Measurements from ENCODE around the gene SH3BP4.

Gene SH3BP4

DNA sequence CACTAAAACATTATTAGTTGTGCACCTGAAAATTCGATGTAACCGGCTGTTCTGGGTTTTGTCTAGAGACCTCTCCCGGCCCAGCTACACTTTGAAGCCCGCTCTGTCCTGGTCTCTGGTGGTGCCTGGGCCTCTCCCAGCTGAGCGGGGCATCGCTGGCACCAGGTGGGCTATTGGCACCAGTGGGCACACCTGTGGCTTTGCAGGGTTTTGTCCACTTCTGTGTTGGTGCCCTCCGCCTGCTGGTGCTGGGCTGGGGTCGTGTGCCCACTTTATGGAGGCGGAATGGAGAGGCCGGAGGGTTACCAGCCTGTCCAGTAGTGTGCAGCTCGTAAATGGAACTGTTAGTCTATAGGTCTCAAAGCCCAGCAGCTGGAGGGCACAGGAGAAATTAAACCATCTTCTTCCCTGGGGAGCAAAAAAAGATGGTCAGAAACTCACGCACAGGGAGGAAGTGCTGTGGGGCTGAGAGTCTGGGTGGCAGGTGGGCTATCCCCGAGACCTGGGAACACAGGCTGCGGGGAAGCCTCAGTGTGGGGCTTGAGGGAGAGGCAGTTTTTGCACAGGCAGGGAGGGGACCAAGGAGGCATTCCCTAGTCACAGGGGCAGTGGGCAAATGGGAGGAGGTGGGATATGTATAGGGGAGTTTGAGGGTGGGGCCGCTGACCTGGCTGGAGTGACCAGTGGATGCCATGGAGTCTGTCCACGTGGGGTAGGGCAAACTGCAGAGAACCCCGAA lies 30.4 kb downstream of the SH3BP4 start:
- no peak for DNase-seq (ENCODE audit: low read depth in 2 of 2)

DNA sequence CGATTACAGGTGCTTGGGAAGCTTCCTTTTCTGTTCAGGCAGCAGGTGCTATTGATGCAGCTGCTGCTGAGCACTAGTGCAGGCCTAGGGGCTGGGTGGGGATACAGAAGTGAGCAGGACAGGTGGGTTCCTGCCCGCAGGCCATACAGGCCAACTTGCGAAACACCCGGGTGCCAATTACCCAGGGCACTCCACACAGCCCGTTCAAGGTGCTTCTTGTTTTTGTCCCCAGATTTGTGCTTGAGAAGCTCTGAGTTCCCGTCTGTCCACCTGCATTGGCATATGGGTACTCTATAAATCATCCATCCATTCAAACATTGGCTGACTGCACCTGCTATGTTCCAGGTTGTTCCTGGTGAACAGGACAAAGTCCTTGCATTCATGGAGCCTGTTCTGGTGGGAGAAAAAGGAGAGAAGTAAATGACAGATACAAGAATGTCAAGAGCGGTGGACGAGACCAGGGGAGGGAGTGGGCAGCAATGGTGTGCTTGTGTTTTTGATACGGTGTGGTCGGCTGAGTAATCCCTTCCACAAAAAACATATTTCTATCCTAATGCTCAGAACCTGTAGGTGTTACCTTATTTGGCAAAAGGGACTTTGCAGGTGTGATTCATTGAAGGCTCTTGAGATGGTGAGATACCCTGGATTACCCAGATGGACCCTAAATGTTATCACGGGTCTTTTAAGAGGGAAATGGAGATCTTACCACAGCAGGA lies 31.4 kb downstream of the SH3BP4 start:
- DNase-seq (ENCODE audit: low read depth in 2 of 2) = no peak

DNA sequence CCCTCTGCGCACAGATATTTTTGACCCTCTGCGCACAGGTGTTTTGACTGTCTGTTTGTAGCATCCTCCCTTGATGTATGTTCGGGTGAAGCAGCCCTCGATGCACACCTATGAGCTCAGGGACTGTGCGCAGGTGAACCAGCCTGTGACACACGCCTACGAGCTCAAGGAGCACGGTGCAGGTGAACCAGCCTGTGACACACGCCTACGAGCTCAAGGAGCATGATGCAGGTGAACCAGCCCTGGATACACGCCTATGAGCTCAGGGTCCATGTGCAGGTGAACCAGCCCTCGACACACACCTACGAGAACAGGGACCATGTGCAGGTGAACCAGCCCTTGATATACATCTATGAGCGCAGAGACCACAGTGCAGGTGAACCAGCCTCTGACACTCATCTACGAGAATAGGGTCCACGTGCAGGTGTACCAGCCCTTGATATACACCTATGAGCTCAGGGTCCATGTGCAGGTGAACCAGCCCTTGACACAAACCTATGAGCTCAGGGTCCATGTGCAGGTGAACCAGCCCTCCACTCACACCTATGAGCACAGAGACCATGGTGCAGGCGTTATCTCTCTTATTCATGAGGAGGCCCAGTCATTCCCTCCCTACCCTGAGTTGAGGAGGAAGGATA lies 33.9 kb downstream of the SH3BP4 start:
- DNase-seq (ENCODE audit: low read depth in 2 of 2) = no peak

DNA sequence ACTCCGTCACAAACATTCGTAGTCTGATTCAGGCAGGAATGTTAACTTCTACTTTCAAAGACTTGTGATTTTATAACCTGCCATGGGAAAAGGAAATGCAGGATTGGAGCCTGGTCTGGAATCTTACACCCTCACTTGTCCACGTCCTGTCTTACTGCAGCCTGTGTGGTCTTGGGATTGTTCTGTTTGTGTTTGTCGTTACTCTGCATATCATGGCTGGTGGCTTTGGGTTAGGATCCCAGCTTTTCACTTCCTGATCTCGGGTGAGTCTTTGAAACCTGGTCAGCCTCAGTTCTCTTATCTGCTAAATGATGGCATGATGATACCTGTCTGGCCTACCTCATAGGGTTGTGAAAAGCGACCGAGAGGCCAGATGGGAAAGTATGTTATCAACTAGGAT lies 34.6 kb downstream of the SH3BP4 start:
- DNase-seq (ENCODE audit: low read depth in 2 of 2) = no peak

DNA sequence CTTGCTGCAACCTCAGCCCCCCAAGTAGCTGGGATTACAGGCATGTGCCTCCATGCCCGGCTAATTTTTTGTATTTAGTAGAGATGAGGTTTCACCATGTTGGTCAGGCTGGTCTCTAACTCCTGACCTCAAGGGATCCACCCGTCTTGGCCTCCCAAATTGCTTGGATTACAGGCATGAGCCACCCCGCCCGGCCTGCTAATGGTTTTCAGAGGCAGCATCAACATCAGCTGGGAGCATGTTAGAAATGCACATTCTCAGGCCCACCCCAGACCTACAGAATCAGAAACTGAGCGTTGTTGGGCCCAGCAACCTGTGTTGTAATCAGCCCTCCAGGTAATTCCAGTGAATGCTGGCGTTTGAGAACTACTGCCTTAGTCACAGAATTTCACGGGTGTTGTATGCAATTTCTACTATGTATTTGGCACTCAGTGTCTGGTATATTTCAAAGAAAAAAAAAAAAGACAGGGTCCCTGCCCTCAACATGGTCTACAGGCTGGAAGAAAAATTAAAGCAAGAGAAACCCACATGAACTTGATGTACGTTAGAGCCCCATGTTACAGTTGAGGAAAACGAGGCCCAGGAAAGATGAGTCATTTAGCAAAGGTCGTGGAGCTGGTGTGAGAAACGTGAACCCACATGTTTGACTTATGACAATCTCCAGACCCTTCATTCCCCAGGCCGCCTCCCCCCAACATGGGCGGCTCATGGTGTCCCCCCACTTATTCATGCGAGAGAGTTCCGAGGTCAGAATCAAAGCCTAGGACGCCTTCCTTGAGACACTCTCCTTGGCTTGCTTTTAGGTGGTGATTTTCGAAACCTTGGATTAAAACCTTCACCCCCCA lies 35.3 kb downstream of the SH3BP4 start:
- no peak for DNase-seq (ENCODE audit: low read depth in 2 of 2)

DNA sequence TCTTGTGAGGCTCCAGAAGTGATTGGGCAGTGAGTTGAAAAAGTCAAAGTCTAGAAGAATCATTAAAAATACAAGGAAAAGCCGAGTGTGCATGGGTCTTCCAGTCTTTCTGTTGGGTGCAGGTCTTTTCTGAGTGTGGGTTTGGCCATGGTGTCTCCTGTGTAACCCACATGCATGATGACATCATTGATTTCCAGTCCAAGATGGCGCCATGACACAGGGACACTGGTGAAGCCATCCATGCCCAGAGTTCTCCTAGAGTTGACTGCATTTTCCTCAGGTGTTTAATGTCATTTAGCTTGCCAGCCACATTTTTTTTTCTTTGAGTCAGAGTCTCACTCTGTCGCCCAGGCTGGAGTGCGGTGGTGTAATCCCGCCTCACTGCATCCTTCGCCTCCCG lies 35.9 kb downstream of the SH3BP4 start:
- no peak for DNase-seq (ENCODE audit: low read depth in 2 of 2)

DNA sequence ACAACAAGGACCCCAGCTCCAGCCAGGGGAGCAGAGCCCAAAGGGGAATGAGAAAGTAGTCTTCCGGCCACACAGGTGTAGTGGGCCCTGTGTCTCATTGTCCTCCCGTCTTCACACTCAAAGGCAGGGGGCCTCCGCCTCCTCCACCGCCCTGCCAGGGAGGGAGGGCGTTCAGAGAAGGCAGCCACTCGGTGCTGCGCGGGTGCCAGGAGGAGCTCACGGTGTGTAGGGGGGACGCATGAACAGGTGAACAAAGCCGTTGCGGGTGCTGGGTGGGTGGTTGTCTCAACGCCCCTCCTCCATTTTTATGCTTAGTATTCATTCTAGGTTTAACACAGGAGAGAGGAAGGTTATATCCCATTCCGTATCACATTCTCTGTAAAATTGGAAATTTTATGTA lies 36.7 kb downstream of the SH3BP4 start:
- DNase-seq (ENCODE audit: low read depth in 2 of 2) = no peak

DNA sequence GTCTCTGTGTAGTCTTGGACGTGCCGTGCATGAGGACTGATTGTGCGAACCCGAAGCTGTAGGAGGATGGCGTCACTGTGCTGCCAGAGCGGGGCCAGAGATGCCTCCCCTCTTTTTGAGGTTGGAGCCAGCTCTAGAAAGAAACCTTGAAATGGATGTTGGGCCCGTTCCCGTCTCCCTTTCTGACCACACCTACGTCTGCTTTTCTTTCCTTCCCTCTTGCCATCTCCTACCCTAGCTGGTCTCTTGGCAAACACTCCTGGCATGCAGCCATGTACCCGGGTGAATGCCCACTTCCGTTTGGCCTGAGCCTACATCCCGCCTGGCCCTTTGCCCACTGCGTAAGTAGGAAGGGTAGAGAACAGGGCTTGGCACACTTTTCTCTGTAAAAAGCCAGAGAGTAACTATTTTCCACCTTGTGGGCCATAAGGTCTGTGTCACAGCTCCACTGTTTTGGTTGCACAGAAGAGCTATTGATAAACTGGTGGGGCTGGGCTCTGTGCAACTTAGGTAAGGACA lies 37.4 kb downstream of the SH3BP4 start:
- DNase-seq (ENCODE audit: low read depth in 2 of 2) = no peak

DNA sequence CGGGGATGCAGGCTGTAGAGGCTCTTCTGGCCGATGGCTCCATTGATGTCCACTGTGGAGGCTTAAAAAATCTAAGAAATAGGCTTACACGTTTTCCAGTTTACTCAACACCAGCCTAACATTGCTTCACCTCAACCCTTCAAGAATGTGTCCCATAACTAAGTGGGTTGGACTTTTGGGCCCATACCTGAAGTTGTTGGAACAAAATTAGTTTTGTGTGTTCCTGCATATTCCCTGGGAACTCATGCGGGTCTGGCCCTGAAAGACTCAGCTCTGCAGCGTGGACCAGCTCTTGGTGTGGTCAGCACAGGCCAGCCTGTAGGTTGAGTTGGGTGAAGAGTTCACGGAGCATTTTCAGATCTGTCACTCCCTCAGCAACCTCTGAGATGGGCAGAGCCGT lies 38.5 kb downstream of the SH3BP4 start:
- DNase-seq (ENCODE audit: low read depth in 2 of 2) = no peak

DNA sequence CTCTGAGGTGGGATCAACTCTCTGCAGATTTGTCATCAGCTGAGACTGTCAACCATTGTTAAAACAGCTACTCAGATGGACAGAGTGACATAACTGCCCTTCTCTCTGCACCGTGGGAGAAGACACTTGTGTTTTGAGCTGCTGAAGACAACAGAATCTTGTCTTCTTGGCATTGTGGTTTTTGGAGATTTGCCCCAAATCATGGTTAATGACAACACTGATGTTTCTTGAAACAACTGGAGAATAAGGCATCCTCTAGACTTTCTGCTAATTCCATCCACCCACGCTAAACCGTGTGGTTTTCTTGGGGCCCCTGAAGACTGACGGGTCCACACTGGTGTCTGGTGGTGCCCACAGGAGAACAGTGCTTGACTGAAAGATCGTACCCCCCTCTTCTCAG lies 39.5 kb downstream of the SH3BP4 start:
- DNase-seq (ENCODE audit: low read depth in 2 of 2) = no peak

DNA sequence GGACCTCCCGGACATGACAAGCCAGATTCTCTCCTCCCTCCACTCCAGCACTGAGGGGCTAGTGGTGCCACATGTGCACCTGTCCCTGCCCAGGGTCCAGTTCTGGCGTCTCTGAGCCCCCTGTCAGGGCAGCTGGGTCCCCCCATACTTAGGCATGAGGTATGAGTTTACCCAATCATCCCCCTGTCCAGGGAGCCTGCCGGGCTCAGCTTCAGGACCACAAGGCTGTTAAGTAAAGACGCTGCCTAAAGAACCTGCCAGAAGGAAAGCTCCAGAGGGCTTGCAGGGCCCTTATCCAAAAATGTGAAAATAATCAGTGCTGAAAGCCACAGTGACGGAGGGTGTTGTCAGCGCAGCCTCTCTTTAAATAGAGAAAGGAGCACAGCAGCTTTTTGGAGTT lies 40.0 kb downstream of the SH3BP4 start:
- DNase-seq (ENCODE audit: low read depth in 2 of 2) = no peak

DNA sequence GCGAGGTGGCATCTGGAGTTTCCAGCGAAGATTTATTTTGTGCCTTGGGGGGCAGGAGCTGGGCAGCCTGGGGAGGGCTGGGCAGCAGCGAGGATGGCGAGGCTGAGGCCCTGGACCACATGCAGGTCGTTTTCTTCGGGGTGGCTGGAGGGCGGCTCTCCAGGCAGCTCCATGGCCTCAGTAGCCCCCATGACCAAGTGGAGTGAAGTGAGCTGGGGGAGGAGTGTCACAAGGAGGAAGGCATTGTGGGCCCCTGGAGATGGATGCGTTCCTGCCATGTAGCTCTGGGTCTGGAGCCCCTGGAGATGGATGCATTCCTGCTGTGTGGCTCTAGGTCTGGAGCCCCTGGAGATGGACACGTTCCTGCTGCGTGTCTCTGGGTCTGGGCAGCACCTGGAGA lies 40.4 kb downstream of the SH3BP4 start:
- DNase-seq (ENCODE audit: low read depth in 2 of 2) = no peak

DNA sequence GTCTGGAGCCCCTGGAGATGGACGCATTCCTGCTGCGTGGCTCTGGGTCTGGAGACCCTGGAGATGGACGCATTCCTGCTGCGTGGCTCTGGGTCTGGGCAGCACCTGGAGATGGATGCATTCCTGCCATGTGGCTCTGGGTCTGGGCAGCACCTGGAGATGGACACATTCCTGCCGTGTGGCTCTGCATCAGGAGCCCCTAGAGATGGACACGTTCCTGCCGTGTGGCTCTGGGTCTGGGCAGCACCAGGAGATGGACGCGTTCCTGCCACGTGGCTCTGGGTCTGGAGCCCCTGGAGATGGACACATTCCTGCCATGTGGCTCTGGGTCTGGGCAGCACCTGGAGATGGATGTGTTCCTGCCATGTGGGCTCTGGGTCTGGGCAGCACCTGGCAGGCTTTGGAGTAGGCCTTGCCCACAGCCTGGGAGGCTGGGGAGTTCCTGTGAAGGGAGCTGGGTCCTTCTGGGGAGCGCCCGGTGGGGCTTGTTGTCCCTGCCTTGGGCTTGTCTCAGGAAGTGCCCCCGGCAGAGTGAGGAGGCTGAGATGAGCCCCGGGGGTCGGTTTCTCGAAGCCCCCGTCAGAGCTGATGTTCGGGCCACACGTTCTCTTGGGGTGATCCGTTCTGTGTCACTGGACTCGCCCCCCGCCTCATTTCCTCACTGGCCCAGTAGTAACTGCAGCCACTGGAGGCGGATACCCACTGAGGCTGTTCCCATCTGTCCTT lies 41.0 kb downstream of the SH3BP4 start:
- DNase-seq (ENCODE audit: low read depth in 2 of 2) = no peak

DNA sequence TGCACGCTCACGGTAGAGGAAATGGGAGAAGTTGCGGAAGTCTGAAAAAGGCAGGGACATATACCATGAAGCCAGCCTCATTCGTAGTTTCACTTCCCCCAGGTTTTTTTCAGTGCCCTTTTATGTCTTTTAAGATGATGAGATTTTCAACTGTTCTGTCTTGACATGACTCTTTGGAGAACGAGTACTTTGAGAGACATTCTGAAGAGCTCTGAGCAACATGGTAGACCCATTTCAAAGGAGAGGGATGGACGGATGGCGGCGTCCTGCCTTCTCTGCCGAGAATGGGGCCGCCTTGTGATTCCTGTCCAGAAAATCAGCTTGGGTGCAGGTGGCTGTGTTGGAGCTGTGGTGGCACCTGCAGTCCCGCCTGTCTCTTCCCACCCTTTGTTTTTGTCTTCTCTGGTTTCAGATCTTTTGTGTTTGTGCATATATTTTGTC lies 41.7 kb downstream of the SH3BP4 start:
- DNase-seq (ENCODE audit: low read depth in 2 of 2) = no peak

DNA sequence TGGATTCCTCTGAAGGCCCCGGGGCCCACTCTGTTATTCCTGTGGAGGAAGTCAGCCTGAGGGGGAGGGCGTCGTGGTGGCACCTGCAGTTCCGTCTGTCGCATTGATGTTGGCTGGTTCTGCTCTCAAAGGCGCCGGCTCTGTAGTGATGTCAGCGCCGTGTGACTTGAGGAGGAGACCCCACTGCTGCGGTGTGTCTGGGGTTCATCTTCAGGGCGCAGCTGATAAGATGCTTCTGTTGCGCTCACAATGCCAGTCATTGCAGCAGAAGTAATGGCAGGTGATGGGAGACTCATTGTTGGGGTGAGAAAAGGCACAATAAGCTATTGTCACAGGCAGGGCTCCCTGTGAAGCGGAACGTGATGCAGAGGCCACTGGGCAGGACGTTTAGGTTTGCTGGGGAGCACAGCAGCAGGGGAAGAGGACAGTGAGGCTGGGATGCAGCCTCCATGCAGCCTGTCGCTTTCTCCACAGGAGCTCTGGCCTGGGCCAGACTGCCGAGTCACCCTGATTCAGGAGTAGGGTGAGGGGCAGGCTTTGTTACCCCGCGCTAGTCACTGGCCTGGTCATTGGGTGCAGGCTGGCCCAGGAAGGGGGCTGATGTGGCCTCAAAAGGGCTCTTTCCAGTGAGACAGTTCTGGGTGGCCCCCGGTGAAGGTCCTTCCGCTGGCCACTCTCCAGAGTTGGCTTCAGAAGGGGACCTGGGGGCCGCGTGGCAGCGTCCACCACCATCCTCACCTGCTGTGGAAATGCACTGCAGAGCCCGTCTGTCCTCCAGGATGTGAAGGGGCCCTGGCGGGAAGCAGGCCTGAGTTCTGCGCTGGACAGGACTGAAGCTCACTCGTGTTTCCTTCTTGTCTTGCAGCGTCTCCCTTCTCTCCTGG lies 42.9 kb downstream of the SH3BP4 start:
- DNase-seq (ENCODE audit: low read depth in 2 of 2) = no peak

DNA sequence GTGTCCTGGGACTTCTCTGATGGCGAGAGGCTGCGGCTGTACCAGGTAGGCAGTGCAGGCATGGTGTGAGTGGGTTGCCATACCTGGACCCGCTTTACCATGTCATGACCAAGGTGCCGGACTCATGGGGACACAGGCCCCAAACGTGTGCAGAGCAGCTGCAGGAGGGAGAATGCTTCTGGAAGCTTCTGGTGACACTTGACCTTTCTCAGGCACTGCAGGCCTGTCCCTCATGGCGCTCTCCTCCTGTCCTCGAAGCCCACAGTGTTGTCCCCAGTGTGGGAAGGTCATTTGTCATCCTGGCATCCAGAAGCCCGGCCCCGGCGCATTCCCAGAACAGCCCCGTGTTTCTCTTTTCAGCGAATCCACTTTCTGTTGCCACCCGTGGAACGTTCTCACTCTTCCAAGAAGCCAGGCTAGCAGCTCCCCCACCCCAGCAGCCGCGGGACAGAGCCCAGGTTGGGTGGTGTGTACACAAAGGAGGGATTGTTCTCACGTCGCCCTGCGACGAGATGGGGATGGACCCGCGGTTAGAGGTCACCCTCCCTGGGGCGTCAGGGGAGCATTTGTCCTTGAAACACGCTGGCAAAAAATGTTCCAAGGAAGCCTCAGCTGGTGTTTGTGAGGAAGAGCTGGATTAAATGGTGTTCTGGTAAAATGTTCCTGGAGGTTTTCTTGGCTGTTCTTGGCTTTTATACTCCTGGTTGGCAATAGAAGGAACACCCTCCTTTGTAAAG lies 43.7 kb downstream of the SH3BP4 start:
- no peak for DNase-seq (ENCODE audit: low read depth in 2 of 2)

DNA sequence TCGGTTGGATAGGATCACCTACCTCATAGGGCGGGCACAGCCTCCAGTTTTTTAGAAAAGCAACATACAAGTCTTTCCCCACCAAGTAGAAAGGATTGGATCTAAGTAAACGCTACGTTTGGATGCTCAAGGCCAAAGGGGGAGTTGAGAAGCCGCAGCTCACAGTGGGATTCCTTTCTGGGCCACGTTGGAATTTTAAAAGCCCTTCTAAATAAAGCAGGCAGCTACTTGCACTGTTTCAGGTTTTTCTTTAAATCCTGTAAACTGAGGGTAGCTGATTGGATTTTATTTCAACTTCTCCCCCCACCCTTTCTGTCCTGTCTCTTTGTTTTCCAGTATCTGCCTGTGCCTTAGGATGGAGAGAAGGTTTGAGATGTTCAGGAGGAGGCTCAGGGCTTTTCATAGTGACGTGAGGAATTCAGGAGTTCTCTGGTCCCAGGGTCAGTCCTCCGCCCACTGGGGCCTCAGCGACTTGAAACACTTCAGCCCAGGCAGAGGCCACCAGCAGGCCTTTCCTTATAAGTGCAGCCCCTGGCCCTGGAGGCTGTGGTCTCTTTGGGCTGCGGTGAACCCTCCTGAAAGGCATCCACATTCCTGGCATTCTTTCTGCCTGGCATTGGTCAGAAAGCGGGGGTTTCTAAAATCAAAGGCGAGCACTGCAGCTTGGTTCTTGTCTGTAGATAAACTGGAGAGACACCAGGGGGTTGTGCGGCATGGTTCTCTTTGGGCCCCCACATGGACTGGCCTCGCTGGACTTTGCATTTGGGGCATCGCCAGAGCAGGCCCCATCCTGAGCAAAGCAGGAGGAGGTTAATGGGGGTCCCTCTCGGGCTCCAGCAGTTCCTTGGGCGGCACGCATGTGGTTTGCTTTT lies 44.5 kb downstream of the SH3BP4 start:
- no peak for DNase-seq (ENCODE audit: low read depth in 2 of 2)

DNA sequence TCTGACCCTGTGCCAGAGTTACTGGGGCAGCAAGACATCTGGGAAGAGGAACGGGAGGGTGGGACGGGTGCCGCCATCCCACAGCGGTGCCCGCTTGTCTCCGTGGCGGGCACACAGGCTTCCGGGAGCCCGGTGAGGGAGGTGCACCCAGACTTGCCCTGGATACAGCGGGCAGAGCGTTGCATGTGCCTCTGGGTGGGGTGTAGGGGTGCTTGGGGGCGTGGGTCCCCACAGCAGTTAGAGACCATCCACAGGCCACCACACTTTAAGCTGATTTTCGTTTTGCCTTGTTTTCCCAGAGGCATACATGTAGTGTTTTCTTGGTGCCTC lies 45.1 kb downstream of the SH3BP4 start:
- DNase-seq (ENCODE audit: low read depth in 2 of 2) = no peak

DNA sequence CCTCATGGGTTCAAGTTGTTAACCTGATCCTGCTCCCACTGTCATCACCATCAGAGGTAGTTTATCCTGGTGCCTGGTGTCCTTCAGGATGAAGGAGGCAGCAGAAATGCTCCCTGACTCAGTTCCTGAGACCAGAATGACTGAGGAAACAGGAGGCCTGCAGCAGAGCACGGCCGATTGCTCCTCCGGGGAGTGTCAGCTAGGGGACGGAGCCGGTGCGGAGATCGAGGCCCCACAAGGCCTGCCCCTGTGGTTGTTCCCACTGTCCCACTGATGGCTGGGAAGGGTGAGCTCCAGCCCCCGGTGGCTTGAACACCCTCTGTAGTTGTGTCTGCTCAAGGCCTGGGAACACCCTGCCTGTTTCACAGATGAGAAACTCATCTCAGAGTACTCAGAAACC lies 45.6 kb downstream of the SH3BP4 start:
- DNase-seq (ENCODE audit: low read depth in 2 of 2) = no peak
